Cardiac septum (tissue), 1 donor: ENCODE results near the gene LLCFC1. TPM values are rescaled to one million over a fixed set of nuclear protein-coding genes. Genes with fewer than 3 reads are reported as not detected.

Experiments
- DNase-seq: peaks from one replicate; pipeline ENCODE4 v3.0.0-alpha.2; 2020; ENCODE audit warnings: low spot score
- intact Hi-C: fragments of 100-400 bp; cut with DNase I; formaldehyde crosslinking; loops from one replicate; pipeline ENCODE4 v1.14.0; 2022
- total RNA-seq: library from RNA; stranded (reverse); fragmentation: NEBNext Ultra II Directional; extraction: Animal tissue kit (Norgen Biotek cat#: 25700); gene quantifications from one replicate; pipeline ENCODE4 v1.2.1, GENCODE V29; 2021
- donor health status: DM: no; HTN: no; CAD: no.

Gene LLCFC1
- total RNA-seq, 1 donor from 2014 or later = not detected

DNA sequence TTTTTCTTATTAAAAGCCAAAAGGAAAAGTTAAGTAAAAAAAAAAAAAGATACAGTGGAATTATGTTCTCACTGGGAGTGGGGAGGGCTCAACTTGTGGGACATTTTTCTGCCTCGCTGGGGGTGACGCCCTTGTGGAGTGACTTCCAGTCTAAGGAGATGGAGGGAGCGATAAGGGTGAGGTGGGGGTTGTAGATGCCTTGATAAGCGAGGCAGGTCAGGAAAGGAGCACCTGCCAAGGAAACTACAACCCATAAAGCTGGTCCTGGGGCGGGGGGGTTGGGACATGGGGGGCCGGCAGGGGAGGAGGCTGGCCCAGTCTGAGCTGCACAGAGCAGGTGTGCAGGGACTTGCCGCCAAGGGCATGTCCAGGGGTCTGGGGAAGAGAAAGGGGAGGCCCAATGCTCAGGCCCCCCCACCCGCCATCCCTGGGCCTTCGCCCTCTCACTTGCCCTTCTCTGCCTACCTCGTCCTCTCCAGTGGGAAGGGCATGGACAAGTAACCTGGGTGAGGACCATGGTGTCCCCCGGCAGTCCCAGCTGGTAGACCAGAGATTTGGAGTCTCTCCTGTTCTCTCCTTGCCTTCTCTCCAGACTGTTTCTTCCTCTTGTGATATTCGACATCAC lies 3.2 kb upstream of the LLCFC1 start:
- peak; percentile 41 for DNase-seq
- intact Hi-C loops = no loop called here

DNA sequence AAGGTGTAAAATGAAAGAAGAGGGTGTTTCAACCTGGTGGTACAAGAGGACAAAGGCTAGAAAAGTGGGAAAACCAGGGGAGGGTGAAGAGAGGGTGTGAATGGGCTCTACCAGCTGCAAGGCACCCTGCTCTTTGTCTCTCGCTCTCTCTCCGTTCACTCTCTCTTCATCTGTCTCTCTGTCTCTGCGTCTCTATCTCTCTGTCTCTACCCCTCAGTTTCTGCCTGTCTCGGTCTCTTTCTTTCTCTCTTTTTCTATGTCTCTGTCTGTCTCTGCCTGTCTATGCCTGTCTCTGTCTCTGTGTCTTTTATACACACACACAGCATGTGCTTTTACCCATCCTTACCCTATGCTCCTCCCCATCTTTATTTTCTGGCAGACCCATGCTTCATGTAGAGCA lies 673 bp upstream of the LLCFC1 start:
- DNase-seq = peak; percentile 22
- intact Hi-C loops = no loop called here

DNA sequence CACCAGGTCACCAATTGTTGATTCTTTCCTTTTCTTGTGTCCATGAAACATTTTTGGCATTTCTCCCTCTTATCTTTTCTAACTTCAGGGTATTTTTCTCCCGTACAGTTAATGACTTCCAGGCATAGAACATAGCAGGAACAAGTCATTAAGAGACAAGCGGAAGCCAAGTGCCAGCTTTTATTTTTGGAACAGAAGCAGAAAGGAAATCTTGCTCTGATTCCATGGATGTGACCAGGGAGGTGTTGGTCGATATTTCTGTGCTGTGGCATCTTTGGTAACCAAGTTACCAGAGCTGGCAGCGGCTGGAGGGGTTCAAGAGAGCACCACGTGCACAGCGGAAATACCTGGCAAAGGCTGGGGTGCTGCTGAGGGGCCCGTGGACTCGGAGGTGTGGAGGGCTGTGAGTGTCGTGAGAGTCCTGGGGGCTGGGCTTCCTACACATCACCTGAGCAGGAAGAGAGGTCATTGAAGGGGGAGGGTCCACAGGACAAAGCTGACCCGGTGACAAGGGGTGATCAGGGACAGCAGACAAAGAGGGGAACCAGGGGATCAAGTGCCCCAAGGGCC lies 1.8 kb downstream of the LLCFC1 start:
- no peak for DNase-seq
- intact Hi-C loops = no loop called here

DNA sequence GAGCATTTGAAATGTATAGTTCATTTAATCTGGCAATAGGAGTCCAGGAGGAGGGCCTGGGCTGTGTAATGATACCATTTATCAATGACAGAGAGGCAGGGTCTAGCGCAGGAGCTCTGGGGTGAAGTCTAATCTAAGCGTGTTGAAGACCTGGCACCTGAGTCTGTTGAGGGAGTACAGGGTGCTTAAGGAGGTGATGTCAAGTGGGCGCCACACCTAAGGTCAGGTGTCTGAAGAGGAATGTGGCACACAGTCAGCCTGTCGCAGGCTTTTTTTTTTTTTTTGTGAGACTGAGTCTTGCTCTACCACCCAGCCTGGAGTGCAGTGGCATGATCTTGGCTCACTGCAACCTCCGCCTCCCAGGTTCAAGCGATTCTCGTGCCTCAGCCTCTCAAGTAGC lies 2.3 kb downstream of the LLCFC1 start:
- intact Hi-C loops = no loop called here
- DNase-seq = no peak

DNA sequence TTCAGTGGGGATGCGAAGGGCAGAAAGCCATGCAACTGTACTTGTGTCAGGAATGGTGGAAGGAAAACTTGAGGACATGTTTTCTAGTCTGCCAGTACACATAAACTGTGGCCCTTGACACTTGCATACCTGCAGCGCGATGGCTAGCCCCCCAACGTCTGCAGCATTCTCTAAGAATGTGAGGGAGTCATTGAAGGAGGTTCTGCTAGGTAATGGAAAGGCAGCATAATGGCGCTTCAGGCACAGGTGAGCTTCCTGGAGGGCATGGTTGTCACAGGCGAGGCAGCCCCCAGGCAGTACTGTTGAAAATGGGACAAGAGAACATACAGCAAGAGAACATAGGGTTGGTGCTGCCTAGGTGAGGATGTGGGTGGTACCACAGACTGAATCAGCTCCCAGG lies 3.5 kb downstream of the LLCFC1 start:
- intact Hi-C loops = no loop called here
- DNase-seq = no peak

DNA sequence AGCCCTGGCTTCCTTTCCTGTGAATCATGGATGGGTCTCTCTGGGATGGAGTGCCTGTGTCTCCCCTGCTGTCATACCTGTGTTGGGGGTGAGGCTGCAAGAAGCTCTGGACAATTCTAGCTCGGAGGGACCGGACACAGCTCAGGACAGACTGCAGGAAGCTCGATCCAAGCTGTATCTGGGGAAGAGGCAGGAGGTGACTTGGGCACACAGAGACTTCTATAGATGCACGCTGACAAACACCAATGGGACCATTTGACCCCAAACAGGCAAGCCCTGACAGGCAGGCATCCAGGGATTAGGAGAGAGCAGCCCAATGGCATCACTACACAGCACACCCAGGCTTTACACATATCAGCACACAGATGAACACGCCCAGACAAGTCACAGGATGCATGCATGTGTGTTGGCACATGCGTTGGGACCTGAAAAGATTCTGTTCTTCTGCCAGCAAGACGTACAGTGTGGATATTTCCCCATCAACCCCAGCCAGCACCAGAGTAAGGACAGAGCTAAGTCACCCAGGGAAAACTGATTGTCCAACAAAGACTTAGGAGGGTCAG lies 4.5 kb downstream of the LLCFC1 start:
- intact Hi-C loops = no loop called here
- no peak for DNase-seq

DNA sequence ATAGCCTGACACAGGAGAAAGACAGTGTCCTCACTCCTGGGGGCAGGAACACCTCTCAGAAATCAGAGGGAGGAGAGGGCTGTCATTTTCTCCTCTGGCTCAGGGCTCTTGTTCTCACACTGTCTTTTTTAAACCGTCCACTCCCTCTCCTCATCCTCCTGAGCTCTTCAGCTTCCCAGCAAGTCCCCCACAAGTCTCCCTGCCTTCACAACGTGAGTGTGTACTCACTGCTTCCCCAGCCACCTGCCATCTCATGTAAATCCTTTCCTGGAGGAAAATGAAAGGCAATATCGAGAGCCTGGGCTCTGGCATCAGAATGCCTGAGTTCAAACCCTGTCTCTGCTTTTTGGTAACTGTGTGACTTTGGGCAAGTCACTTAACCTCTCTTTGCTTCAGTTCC lies 5.7 kb downstream of the LLCFC1 start:
- no peak for DNase-seq
- intact Hi-C loops = no loop called here

DNA sequence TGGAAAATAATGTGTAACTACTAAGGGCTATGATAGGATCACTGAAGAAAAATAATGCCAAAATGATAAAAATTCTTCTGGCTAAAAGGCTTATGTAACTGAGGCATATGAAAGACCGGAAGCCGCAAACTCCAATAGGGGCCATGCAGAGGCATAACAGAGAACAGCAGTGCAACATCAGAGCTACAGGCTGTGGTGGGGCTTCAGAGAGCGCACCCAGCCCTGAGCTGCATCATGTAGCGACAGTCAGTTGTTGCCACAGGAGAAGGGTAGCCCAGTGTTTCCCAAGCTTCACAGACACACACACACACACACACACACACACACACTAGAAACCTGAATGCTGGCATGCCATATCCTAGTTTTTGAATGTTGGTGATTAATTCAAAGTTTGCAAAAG lies 9.3 kb downstream of the LLCFC1 start:
- intact Hi-C loops = no loop called here
- DNase-seq = no peak

DNA sequence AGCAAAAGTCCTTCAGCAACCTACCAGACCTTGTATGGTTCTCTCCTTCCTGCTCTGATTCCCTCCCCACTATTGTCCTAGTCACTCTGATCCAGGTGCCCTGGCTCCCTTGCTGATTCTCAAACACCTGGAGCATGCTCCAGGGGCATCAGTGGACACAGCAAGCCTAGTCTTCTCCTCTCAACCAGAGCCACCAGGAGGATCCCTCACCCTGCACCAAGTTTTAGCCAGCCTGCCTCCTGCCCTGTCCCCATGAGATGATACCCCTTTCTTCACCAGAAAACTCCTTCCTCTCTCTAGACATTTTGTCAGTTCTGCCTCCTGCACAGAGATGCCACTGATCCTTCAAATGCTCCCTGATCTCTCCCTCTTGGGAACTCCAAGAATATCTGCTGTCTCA lies 11.0 kb downstream of the LLCFC1 start:
- no peak for DNase-seq
- intact Hi-C loops = no loop called here

DNA sequence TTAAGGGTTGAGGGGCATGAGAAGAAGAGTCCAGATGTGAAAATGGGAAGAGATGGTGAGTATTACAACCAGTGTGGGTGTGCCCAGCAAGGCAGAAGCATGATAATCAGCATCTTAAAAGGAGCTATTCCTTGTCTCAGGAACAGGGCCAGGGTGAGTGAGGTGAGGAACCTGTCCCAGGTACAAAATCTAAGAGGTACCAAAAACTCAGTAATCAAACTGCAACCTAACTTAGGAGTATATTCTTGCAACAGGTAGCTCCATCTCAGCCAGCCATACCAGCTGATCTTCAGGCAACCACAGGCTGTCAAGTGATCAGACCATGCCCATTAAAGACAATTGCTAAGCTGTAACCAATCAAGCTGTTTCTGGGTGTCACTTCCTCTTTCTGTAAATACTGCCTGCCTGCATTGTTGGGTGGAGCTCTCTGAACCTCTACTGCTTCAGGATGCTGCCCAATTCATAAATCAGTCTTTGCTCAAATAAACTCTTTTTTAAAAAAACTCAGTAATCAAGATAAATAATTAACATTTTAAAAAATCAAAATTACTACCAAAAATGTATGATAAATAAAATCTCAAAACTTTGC lies 15.5 kb downstream of the LLCFC1 start:
- DNase-seq = no peak
- intact Hi-C loops = no loop called here

DNA sequence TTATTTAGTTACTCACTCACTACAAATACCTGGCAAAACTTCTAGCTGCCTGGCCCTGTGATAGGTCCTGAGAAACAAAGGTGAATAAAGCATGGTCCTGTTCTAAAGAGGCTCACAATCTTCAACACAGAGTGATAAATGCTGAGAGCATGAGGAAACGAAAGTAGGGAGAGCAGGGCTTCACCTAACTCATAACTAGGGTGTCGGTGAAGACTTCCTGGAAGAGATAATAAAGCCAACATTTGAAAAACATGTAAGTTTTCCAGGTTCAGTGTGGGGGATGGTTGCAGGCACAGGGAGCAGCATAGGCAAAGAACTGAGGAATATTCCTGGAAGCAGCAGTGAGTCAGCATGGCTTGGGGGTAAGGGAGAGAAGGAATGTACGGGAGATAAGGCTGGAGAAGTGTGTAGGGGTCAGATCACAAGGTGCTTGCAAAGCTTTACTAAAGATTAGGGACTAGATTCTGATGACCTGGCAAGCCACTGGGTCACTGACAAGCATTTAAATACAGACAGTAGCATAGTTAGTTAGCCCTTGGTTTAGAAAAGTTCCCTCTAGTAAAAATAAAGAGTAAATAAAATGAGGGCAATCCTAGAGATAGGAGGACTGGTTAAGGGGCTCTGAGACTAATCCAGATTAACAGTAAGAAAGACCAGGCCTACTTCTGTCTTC lies 17.8 kb downstream of the LLCFC1 start:
- DNase-seq = no peak
- intact Hi-C loops = no loop called here

DNA sequence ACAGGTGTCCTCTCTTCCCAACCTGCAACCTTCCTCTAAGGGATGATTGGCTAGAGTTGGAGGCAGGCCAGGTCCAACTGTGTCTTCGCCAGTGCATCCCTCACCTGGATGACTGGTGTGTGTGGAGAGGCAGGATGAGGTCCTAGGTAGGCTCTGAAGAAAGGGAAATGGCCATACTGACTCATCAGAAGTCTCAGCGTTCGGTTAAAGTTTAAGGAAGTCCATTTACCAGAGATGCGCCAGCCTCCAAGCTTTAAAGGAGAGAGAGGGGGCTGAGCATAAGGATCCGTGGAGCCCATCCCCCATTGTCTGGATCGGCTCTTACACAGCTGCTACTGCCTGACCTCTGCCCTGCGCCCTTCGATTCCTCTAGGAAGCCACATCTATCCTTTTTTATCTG lies 18.4 kb downstream of the LLCFC1 start:
- intact Hi-C loops = no loop called here
- DNase-seq = no peak

DNA sequence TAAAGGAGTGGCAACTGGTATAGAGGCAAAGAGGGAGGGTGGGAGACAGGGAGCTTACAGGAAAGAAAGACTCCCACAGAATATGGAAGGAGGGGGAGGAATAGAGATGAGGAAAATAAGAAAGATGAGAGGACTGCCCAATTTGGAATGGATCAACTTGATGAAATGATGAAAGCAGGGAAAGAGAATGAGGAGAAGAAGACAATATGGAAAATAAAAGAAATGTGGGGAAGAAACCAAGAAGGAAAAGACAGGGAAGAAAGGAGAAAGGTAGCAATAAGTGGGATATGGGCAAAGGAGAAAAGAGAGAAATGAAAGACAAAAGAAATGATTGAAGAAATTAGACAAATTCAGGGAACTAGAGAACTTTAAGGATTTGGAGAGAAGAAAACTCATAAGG lies 19.9 kb downstream of the LLCFC1 start:
- no peak for DNase-seq
- intact Hi-C loops = no loop called here

DNA sequence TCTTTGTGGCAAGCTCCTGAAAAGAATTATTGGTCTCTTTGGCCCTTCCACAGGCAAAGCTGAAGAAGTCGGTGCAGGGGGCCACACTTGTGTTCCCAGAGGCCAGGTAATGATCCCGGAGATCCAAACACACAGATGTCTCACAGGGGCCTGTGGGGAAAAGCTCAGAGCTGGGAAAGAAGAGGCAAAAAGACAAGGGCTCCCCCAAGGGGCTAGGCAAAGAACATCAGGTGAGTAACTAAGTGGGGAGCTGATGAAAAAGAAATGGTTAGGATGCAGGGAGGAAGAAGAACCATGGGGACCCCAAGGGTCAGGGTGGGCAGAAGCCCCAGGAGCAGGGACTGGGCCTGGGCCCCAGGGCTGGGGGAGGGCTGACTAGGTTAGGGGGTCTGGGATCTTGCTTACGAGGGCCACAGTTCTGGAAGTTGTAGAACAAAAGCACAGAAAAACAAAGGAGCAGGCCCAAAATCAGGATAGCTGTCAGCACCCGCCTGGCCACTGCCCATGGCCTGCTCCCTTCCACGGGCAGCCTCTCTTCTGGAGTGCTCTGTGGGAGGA lies 21.8 kb downstream of the LLCFC1 start:
- intact Hi-C loops = no loop called here
- no peak for DNase-seq

DNA sequence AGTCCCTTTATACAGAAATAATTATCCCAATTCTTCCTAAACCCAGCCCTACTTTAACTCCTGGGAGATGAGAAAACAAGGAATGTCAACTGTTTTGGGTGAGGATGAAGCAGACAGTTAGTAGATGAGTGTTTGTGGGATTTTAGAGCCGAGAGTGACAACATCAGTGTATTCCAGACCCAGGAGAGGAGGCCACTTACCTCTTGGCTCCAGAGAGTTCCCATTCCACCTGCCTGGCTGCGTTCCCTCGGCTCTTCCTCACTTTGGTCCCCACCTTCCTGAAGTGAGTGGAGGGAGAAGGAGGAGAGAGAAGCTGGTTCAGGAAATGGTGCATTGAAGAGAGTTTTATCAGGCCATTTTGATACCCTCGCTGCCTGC lies 22.3 kb downstream of the LLCFC1 start:
- intact Hi-C loops = no loop called here
- DNase-seq = no peak

DNA sequence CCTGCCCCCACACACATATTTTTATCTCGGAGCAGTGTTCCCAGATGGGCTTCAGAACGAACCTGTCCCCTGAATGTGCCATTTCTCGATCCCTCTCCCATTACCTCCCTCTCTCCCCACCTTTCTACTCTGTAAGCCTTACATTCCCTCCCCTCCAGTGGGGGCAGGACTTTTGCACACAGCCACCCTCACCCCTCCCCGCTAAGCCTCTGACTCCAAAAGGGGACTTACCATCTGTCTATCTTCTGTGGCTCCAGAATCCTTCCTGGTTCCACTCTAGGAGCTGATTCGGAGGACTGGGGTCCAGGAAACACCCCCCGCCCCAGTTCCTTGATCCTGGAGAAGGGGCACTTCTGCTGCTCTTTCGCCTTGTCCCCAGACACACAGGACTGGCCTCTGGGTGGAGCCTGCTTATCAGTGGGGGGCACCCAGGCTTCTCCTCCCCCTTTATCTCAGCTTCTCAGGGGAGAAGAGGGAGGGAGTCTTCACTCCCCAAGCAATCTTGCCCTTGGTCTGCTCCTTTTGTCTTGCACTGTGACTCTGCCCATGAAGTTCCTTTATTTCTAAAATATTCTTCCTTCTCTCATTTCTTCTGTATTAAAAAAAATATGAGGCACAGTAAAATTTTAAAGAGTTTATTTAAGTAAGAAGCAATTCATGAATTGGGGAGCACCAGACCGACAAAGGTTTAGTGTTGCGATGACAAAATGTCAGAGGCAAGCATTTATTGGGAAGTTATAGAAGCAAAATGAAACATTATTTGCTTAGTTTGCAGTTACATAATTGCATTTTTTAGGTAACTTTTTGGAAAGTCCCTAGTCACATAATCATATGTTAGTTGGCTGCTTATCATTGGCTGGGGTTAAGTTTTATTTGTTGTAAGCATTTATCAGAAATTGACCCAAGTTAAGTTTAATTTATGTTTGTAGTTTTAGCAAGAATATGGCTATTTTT lies 23.0 kb downstream of the LLCFC1 start, which contains the start of gene KEL:
TSS of gene KEL (minus strand) at position 391 of the 954 bp plus-strand sequence. CDS start at position 234, 157 bp downstream.
- no peak for DNase-seq
- intact Hi-C loops = no loop called here

DNA sequence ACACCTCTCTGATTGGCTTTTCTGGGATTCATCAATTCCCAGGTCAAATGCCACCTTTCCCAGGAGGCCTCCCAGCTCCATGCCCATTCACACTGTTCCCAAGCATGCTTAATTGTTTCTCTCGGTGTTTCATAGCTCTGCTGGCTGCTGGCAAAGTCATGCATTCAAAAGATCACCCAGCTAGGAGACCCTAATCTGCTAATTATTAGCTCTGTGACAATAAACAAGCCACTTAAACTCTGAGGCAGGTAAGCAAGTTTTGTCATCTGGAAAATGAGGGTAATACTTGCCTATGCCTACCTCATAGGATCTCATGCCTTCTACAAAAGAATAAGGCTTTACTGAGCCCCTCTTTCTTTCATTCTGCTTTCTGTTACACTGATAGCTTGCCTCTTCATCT lies 23.7 kb downstream of the LLCFC1 start:
- intact Hi-C loops = no loop called here
- DNase-seq = no peak

DNA sequence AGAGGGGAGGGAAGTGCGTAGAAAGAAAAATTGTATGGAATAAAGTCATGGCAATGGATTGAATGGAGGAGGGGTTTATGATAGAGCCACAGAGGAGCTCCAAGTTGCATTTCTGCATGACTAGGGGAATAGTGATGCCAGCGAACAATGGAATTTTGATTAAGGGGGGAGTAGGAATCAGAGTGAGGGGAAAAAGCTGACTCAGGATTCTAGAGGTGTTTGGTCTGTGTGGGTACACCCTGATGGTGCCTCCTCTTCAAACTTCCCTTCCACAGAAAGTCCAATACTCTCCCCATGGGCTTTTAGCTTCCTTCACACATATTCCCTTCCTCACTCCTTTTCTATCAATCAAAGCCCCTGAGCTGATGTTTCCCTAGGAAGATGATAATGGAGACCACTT lies 24.7 kb downstream of the LLCFC1 start:
- intact Hi-C loops = no loop called here
- no peak for DNase-seq

DNA sequence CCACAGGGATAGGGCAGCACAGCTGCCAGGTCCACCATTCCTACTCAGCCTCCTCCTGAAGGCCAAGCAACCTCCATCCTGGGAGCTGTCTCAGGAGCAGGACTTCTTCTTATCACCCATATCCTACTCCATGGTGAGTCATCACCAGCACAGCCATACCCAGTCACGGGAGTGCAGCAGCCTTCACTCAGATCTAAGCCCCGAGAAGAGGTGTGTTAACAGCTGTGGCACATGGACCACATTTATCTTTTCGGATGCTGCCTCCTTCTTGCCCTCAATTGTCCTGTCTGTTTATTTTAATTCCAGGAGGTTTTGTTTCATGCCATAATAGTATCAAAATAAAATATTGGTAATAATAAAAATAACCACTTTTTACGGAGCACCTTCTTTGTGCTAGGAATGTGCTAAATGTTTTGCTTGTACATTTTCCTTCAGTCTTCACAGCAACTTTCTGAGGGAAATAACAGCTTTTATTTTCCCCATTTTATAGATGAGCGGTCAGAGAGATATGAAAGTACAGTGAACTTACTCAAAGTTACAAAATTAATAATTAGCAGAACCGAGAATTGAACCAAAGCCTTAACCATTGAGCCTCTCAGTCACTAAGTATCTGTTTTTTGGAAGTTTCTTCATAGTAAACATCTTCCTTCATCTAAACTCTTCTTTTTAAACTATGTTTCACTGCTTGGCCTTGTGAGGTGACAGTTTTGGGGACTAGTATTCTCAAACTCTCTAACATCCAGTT lies 25.4 kb downstream of the LLCFC1 start:
- DNase-seq = no peak
- intact Hi-C loops = no loop called here
